ENCODE data around the gene CD8B. TPM values are rescaled to one million over a fixed set of nuclear protein-coding genes. Genes with fewer than 3 reads are reported as not detected.

The CD8B gene
- total RNA-seq, 1 donor from 2014 or later, result not detected

DNA sequence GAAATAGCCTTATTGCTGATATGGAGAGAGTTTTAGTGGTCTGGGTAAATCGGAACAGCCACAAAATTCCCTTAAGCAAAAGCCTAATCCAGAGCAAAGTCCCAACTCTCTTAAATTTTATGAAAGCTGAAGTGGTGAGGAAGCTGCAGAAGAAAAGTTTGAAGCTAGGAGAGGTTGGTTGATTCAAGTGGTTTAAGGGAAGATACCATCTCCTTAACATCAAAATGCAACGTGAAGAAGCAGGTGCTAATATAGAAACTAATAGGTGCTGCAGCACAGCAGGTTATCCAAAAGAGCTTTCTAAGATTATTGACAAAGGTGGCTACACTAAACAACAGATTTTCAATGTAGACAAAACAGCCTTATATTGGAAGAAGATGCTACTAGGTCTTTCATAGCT is 42.7 kb downstream of the CD8B start:
- Histone ChIP-seq H3K27me3 (ENCODE audit: insufficient read depth, low read length) (peaks cover 8% of the 10 kb centered on the region), H3K79me2 (ENCODE audit: insufficient read depth, low read length) (no peaks in the 10 kb centered on the region), H3K36me3 (ENCODE audit: insufficient read depth, low read length) (no peaks in the 10 kb centered on the region), H3K4me2 (ENCODE audit: low read length) (no peak overlapping the region), H2AFZ (ENCODE audit: low read depth, low read length) (no peak overlapping the region), H3K4me1 (ENCODE audit: insufficient read depth, low read length) (no peaks in the 10 kb centered on the region), H4K20me1 (ENCODE audit: insufficient read depth, low read length) (no peaks in the 10 kb centered on the region), H3K4me3 (ENCODE audit: insufficient read depth, low read depth, low read length) (no peak overlapping the region), H3K9me3 (ENCODE audit: insufficient read depth, low read depth, low read length) (no peaks in the 10 kb centered on the region), H3K9ac (ENCODE audit: low read length) (no peak overlapping the region), H3K27ac (ENCODE audit: low read depth, low read length) (no peak overlapping the region)
- H3K36me3 Mint-ChIP-seq (ENCODE audit: low read depth, unreplicated experiment), result peaks cover 1% of the 10 kb centered on the region
- no peak overlapping the region for H3K27ac Mint-ChIP-seq (ENCODE audit: unreplicated experiment)
- no peak overlapping the region for H3K4me3 Mint-ChIP-seq (ENCODE audit: unreplicated experiment)
- no peaks in the 10 kb centered on the region for H3K27me3 Mint-ChIP-seq (ENCODE audit: low read depth, unreplicated experiment)
- H3K4me1 Mint-ChIP-seq (ENCODE audit: low read depth, unreplicated experiment), result no peaks in the 10 kb centered on the region
- DNase-seq (ENCODE audit: low read depth) (no peak), FAIRE-seq (no peak)
- TF ChIP-seq EZH2 (IDR thresholded peaks at IDR 0.05; ENCODE audit: insufficient read depth, low read length), result no peak
- TF ChIP-seq, protein P1, sequence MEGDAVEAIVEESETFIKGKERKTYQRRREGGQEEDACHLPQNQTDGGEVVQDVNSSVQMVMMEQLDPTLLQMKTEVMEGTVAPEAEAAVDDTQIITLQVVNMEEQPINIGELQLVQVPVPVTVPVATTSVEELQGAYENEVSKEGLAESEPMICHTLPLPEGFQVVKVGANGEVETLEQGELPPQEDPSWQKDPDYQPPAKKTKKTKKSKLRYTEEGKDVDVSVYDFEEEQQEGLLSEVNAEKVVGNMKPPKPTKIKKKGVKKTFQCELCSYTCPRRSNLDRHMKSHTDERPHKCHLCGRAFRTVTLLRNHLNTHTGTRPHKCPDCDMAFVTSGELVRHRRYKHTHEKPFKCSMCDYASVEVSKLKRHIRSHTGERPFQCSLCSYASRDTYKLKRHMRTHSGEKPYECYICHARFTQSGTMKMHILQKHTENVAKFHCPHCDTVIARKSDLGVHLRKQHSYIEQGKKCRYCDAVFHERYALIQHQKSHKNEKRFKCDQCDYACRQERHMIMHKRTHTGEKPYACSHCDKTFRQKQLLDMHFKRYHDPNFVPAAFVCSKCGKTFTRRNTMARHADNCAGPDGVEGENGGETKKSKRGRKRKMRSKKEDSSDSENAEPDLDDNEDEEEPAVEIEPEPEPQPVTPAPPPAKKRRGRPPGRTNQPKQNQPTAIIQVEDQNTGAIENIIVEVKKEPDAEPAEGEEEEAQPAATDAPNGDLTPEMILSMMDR (IDR thresholded peaks at IDR 0.05; ENCODE audit: insufficient read depth, low read depth, low read length), result no peak
- H3K9me3 Mint-ChIP-seq (ENCODE audit: unreplicated experiment), result peaks cover 4% of the 10 kb centered on the region

GRCh38 chr2:86818114-86818801 is 43.4 kb downstream of the CD8B start:
- TF ChIP-seq, protein P1 (IDR thresholded peaks at IDR 0.05; ENCODE audit: insufficient read depth, low read depth, low read length), result no peak
- TF ChIP-seq EZH2 (IDR thresholded peaks at IDR 0.05; ENCODE audit: insufficient read depth, low read length), result no peak
- Mint-ChIP-seq H3K27me3 (ENCODE audit: low read depth, unreplicated experiment) (no peaks in the 10 kb centered on the region), H3K9me3 (ENCODE audit: unreplicated experiment) (no peaks in the 10 kb centered on the region), H3K36me3 (ENCODE audit: low read depth, unreplicated experiment) (peaks cover 1% of the 10 kb centered on the region), H3K4me3 (ENCODE audit: unreplicated experiment) (no peak overlapping the region), H3K27ac (ENCODE audit: unreplicated experiment) (no peak overlapping the region), H3K4me1 (ENCODE audit: low read depth, unreplicated experiment) (no peaks in the 10 kb centered on the region)
- H3K27ac ChIP-seq (ENCODE audit: low read depth, low read length), result no peak overlapping the region
- H3K9ac ChIP-seq (ENCODE audit: low read length), result no peak overlapping the region
- no peak overlapping the region for H2AFZ ChIP-seq (ENCODE audit: low read depth, low read length)
- no peaks in the 10 kb centered on the region for H3K9me3 ChIP-seq (ENCODE audit: insufficient read depth, low read depth, low read length)
- H4K20me1 ChIP-seq (ENCODE audit: insufficient read depth, low read length), result no peaks in the 10 kb centered on the region
- no peak overlapping the region for H3K4me2 ChIP-seq (ENCODE audit: low read length)
- no peak overlapping the region for H3K4me3 ChIP-seq (ENCODE audit: insufficient read depth, low read depth, low read length)
- DNase-seq (ENCODE audit: low read depth) (no peak), FAIRE-seq (no peak)
- H3K27me3 ChIP-seq (ENCODE audit: insufficient read depth, low read length), result peaks cover 8% of the 10 kb centered on the region
- no peaks in the 10 kb centered on the region for H3K36me3 ChIP-seq (ENCODE audit: insufficient read depth, low read length)
- no peaks in the 10 kb centered on the region for H3K79me2 ChIP-seq (ENCODE audit: insufficient read depth, low read length)
- H3K4me1 ChIP-seq (ENCODE audit: insufficient read depth, low read length), result no peaks in the 10 kb centered on the region

GRCh38 chr2:86815611-86816010 is 46.1 kb downstream of the CD8B start:
- H3K4me2 ChIP-seq (ENCODE audit: low read length), result no peak overlapping the region
- H4K20me1 ChIP-seq (ENCODE audit: insufficient read depth, low read length), result no peaks in the 10 kb centered on the region
- no peak overlapping the region for H3K27ac Mint-ChIP-seq (ENCODE audit: unreplicated experiment)
- TF ChIP-seq EZH2 (IDR thresholded peaks at IDR 0.05; ENCODE audit: insufficient read depth, low read length), result no peak
- TF ChIP-seq, protein P1 (IDR thresholded peaks at IDR 0.05; ENCODE audit: insufficient read depth, low read depth, low read length), result no peak
- H3K27me3 Mint-ChIP-seq (ENCODE audit: low read depth, unreplicated experiment), result no peaks in the 10 kb centered on the region
- no peak overlapping the region for H3K4me3 Mint-ChIP-seq (ENCODE audit: unreplicated experiment)
- DNase-seq (ENCODE audit: low read depth), result no peak
- no peak overlapping the region for H3K9ac ChIP-seq (ENCODE audit: low read length)
- H3K79me2 ChIP-seq (ENCODE audit: insufficient read depth, low read length), result no peaks in the 10 kb centered on the region
- H3K9me3 ChIP-seq (ENCODE audit: insufficient read depth, low read depth, low read length), result no peaks in the 10 kb centered on the region
- H3K4me1 Mint-ChIP-seq (ENCODE audit: low read depth, unreplicated experiment), result no peaks in the 10 kb centered on the region
- no peak overlapping the region for H3K27ac ChIP-seq (ENCODE audit: low read depth, low read length)
- peaks cover 1% of the 10 kb centered on the region for H3K36me3 Mint-ChIP-seq (ENCODE audit: low read depth, unreplicated experiment)
- H3K9me3 Mint-ChIP-seq (ENCODE audit: unreplicated experiment), result no peaks in the 10 kb centered on the region
- FAIRE-seq, result no peak
- peaks cover 20% of the 10 kb centered on the region for H3K27me3 ChIP-seq (ENCODE audit: insufficient read depth, low read length)
- no peaks in the 10 kb centered on the region for H3K4me1 ChIP-seq (ENCODE audit: insufficient read depth, low read length)
- H3K4me3 ChIP-seq (ENCODE audit: insufficient read depth, low read depth, low read length), result no peak overlapping the region
- no peaks in the 10 kb centered on the region for H3K36me3 ChIP-seq (ENCODE audit: insufficient read depth, low read length)
- no peak overlapping the region for H2AFZ ChIP-seq (ENCODE audit: low read depth, low read length)
